NCI-H1092 (cell line): ENCODE results near the gene NRXN3.

ENCODE experiments used
- DNase-seq: peaks from one replicate; lab custom pipeline; 2025; lab: John Stamatoyannopoulos, UW

Gene NRXN3

GRCh38 chr14:78644824-78645559 lies 474.8 kb downstream of the NRXN3 start:
- no peak for DNase-seq

DNA sequence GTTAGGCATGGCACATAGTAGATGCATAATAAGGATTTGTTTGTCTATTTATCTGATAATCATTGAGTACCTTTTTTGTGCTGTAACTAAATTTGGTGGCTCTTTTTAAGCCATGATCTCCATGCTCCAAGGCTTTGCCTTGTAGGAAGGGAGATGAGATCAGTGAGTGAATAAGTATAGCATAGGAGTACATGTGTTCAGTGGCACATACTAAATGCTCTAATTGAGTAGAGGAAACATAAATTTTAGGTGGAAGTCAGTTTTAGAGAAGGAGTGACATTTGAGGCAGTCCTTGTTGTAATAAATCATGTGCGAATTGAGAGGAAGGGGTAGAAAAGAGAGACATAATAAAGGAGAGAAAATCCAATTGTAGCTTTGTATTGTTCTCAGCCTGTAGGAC lies 482.6 kb downstream of the NRXN3 start:
- no peak for DNase-seq

DNA sequence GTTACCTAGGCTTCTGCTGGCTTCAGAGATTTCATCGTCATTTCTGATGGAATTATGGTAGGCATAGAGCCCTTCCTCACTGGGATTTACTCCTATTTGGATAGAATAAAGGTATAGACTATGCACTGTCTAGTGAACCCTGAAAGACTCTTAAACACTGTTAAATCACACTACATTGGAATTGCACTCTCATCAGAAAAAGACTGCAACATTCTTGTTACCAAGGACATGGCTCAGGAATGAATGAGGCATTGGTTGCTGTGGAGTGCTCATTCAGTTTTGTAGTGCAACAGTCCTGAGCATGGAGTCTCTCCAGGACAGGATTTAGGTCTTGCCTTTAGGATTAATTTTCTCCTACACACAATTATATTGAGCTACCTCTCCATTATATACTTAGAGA lies 483.0 kb downstream of the NRXN3 start:
- no peak for DNase-seq

DNA sequence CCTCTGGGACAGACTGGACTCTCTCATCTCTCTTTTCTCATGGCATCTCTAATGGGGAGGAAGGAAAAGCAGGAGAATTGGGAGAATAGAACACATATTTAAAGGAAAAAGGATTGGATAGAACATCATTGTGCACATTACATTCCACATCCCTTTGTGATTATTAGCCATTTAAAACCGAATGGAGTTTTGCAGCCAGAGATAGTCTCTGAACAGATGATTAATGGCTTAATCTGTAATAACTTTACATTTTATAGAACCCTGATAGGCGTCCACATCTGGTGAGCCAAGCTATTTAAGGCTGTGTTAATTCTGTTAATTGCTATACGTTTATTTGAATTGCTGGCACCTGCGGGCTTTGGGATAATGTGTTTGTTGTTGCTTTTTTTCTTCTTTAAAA lies 487.3 kb downstream of the NRXN3 start:
- no peak for DNase-seq

DNA sequence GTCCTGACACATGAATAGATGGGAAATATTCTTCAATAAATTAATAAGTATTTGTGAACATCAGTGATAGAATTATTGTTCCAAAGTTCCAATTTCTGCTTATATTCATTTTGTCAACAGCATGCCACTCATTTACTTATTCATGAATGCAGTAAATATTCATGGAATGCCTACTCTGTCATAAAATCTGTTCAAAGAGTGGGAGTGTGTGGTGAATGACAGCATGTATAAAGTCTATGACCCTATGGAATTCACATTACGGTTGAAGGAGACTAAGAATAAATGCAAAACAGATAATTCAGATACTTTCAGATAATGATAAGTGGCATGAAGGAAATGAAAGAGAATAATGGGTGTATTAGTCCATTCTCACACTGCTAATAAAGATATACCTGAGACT lies 494.7 kb downstream of the NRXN3 start:
- DNase-seq = no peak

- DNase-seq = no peak
Measured at GRCh38 chr14:78666336-78667056, 496.3 kb downstream of the NRXN3 start.

- DNase-seq = no peak
Measured at GRCh38 chr14:78667141-78667540, 497.0 kb downstream of the NRXN3 start.

- DNase-seq = no peak
Measured at GRCh38 chr14:78673845-78674244, 503.7 kb downstream of the NRXN3 start.

DNA sequence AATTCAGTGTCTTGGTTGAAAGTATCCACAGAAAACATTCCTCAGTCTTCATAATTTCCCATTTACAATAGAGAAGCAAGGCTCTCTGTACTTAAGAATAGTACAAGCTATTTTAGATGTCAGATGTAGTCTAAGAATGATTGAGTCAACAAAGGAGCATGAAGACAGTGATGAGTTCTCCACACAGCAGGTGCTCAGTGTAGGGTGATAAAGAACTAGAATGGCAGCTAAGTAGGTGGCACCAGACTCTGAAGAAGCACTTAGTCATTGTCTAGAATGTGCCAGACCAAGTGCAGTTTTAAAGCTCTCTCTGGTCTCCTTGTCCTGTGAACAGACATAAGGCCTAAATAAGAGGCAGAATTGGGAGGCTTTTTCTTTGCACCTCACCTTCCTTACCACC lies 504.6 kb downstream of the NRXN3 start:
- no peak for DNase-seq

GRCh38 chr14:78683206-78683605 lies 513.0 kb downstream of the NRXN3 start:
- no peak for DNase-seq

DNA sequence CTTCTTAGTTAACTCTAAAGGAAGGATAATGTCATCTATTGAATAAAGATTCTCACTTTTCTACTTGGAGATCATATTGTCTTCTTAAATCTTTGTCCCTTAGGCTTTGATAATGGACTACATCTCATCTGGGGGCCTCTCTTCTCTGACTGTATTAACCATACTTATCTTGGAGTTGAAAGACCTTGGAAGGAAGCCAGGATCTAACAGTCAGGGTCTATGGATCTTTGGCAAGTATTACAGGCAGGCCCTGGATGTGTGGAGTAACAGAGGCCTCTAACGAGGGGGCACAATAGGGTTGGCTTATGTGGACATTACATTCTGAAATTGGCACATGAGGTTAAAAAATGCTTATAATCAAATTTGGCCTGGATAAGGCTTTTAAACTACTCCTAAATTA lies 513.8 kb downstream of the NRXN3 start:
- DNase-seq = peak; percentile 22

DNA sequence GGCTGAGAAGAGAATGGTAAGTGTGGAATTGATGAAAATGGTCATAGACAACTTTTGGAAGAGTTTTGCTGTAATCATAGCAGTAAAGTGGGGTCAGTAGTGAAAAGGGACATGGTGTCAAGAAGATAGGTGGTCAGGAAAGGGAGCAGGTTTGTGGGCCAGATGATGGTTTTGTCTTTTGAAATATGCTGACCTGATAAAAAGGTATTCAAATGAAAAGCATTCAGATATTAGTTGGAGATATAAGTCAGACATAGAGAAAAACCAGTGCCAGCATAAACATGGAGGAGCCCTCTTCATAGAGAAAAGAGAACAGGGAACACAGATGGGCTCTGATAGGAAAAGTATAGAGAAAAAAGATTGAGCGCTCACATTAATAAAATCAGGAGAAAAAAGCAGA lies 518.3 kb downstream of the NRXN3 start:
- no peak for DNase-seq

GRCh38 chr14:78690836-78691235 lies 520.7 kb downstream of the NRXN3 start:
- no peak for DNase-seq

- DNase-seq = peak; percentile 9
Measured at GRCh38 chr14:78697341-78697740, 527.2 kb downstream of the NRXN3 start.

DNA sequence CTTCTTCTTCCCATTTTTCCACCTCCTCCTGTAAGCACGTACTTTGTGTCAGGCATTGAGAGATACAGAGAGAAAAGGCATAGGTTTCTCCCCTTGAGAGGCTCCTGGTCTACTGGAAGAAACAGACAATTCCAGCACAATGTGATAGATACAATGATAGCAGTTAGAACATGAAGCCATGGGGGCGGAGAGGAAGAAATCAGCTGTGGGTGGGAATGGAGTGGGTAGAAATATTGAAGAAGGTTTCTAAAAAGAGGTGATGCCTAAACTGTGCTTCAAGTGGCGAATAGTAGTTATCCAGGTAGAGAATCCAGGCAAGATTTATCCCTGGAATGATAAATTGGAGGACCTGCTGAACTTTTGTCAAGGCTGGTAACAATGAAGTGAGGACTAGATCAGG lies 528.8 kb downstream of the NRXN3 start:
- DNase-seq = no peak

- DNase-seq = no peak
Measured at GRCh38 chr14:78700236-78700635, 530.1 kb downstream of the NRXN3 start.

- DNase-seq = no peak
Measured at GRCh38 chr14:78701246-78701645, 531.1 kb downstream of the NRXN3 start.

- DNase-seq = no peak
Measured at GRCh38 chr14:78704965-78705364, 534.8 kb downstream of the NRXN3 start.

DNA sequence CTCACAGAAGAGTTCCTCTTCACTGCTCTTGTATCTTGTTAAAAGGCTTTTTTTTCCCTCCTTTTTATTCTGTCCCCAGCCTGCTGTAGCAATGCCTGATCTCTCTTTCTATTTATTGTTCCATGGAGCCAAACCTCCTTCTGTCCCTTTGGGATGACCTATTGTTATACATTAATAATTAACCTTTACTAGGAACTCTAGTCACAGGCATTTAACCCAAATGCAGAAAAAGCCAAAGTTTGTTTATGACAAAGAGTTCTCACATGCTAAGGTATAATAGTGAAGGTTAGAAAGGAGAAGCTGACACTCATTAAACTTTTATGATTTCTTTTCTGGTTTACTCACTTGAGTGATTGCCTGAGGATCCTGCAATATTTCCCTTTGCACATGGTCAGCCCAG lies 535.8 kb downstream of the NRXN3 start:
- no peak for DNase-seq

DNA sequence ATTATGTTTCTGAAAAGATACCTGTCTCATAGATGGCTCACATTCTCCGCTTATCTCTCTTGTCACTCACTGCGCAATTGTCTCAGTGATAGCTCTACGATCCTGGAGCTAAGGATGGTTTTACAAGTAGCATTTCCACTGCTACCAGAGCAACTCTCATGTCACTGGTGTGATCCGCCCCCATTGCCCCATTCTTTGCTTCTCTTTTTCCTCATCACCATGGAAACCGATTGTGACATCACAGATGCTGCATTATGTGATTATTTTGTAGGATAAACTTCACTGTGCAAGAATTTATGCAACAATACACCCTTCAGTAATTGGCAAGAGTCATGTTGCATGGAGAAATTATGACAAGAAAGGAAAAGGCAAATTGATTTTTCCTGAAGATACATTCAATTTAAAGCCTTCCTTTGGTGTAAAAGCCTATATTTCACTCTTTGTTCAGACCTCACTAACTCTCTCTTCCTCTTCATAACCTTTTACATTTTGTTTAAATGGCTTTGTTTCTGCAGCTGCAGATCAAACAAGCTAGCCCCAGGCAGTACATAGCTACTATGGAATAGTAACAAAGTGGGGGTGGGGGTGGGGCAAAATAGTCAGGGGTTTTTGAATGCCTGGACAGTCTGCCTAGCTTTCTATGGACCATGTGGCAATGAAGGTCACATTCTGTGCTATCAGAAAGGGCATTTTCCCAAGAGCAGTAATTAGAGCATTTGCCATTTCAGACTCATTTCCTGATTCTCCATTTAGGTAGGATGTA lies 539.8 kb downstream of the NRXN3 start:
- no peak for DNase-seq

- DNase-seq = no peak
Measured at GRCh38 chr14:78710963-78711362, 540.8 kb downstream of the NRXN3 start.

DNA sequence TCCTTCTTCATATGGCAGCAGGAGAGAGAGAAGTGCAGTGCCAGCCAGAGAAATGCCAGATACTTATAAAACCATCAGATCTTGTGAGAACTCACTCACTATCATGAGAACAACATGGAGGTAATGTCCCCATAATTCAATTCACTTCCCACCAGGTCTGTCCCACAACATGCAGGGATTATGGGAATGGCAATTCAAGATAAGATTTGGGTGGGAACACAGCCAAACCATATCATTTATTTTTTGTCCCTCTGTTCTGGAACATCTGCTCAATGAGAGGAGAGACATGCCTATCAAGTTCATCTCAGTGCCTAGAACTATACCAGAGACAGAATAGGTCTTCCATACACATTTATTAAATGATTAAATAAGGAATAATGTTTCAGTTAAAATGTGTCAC lies 543.5 kb downstream of the NRXN3 start:
- DNase-seq = no peak

DNA sequence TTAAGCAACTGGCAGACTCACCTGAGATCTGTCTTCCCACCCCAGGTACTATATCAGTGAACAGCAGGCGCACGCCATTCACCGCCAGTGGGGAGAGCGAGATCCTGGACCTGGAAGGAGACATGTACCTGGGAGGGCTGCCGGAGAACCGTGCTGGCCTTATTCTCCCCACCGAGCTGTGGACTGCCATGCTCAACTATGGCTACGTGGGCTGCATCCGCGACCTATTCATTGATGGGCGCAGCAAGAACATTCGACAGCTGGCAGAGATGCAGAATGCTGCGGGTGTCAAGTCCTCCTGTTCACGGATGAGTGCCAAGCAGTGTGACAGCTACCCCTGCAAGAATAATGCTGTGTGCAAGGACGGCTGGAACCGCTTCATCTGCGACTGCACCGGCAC lies 544.5 kb downstream of the NRXN3 start:
- no peak for DNase-seq
